H1 (cell line): ENCODE measurements around the gene RBM24. TPM values are rescaled to one million over a fixed set of nuclear protein-coding genes. Genes with fewer than 3 reads are reported as not detected.

Experiments used
- CTCF ChIA-PET: fragments of 300-600 bp; sonication (Branson Sonifier 250); formaldehyde crosslinking; loops from one replicate; lab custom pipeline; 2021; ENCODE audit not compliant: partially characterized antibody; lab: Charles Lee
- POLR2A ChIA-PET: fragments of 300-600 bp; sonication (Branson Sonifier 250); formaldehyde crosslinking; loops from one replicate; lab custom pipeline; 2021; ENCODE audit warnings: inconsistent platforms; ENCODE audit not compliant: partially characterized antibody; lab: Charles Lee
- DNase-seq, 2 experiments: peaks; one replicate each; pipeline versions ENCODE4 v3.0.0 to v3.0.0-alpha.2; 2010 to 2022; ENCODE audit warnings: low spot score in 2 of 2, low read depth in 1 of 2, mixed read lengths in 1 of 2
- FAIRE-seq: peaks from 2 replicates; lab custom pipeline; 2011; peaks lifted over from hg19 to GRCh38; lab: Jason Lieb, UNC
- H2AFZ ChIP-seq: 2 replicates; pipeline ENCODE4 v1.8.1; 2012; ENCODE audit warnings: low read length, inconsistent platforms
- H2AK5ac ChIP-seq: 2 replicates; pipeline ENCODE4 v1.6.1; 2013; ENCODE audit warnings: low read depth, low read length
- H2BK120ac ChIP-seq: replicated peaks from 2 replicates; pipeline ENCODE3; 2013; ENCODE audit warnings: low read depth, low read length, inconsistent platforms
- H2BK12ac ChIP-seq: 2 replicates; pipeline ENCODE4 v1.6.1; 2013; ENCODE audit warnings: low read depth, low read length
- H2BK15ac ChIP-seq: 2 replicates; pipeline ENCODE4 v1.6.1; 2013; ENCODE audit warnings: low read length
- H2BK20ac ChIP-seq: 2 replicates; pipeline ENCODE4 v1.6.1; 2013; ENCODE audit warnings: low read length
- H2BK5ac ChIP-seq: 2 replicates; pipeline ENCODE4 v1.6.1; 2013; ENCODE audit warnings: low read depth, low read length
- H3K14ac ChIP-seq: 2 replicates; pipeline ENCODE4 v1.6.1; 2013; ENCODE audit warnings: inconsistent platforms; ENCODE audit not compliant: insufficient read length
- H3K18ac ChIP-seq: 2 replicates; pipeline ENCODE4 v1.6.1; 2013; ENCODE audit warnings: low read length; ENCODE audit errors: extremely low read depth
- H3K23ac ChIP-seq: 2 replicates; pipeline ENCODE4 v1.6.1; 2013; ENCODE audit warnings: inconsistent platforms; ENCODE audit not compliant: insufficient read length
- H3K23me2 ChIP-seq: 2 replicates; pipeline ENCODE4 v1.6.1; 2013; ENCODE audit warnings: low read depth, low read length
- H3K27ac ChIP-seq: 2 replicates; pipeline ENCODE4 v1.6.1; 2011; ENCODE audit warnings: low read depth, low read length, inconsistent platforms
- H3K27me3 ChIP-seq, 4 experiments: replicated peaks in 1 of 4; 1 replicate in 1 of 4; 2 replicates in 3 of 4; pipeline versions ENCODE4 v1.6.1 to v1.8.1; 2011 to 2013; ENCODE audit warnings: low read length in 3 of 4, mild to moderate bottlenecking in 3 of 4, inconsistent platforms in 2 of 4, mixed read lengths in 2 of 4, moderate library complexity in 1 of 4; ENCODE audit not compliant: control insufficient read depth in 3 of 4, insufficient read depth in 3 of 4; ENCODE audit errors: extremely low read depth in 1 of 4
- H3K36me3 ChIP-seq, 4 experiments: 2 replicates each; pipeline versions ENCODE4 v1.6.1 to v1.8.1; 2011 to 2013; ENCODE audit warnings: mild to moderate bottlenecking in 4 of 4, low read length in 3 of 4, moderate library complexity in 2 of 4, control low read depth in 1 of 4, inconsistent platforms in 1 of 4; ENCODE audit not compliant: insufficient read depth in 4 of 4, control insufficient read depth in 2 of 4
- H3K4ac ChIP-seq: replicated peaks from 2 replicates; pipeline ENCODE3; 2013; ENCODE audit warnings: low read length, low read depth, mixed read lengths, inconsistent platforms; ENCODE audit not compliant: insufficient read length
- H3K4me1 ChIP-seq, 4 experiments: replicated peaks in 1 of 4; 1 replicate in 1 of 4; 2 replicates in 3 of 4; pipeline versions ENCODE4 v1.6.1 to v1.8.1; 2011 to 2013; ENCODE audit warnings: low read length in 3 of 4, inconsistent platforms in 2 of 4, mixed read lengths in 1 of 4; ENCODE audit not compliant: insufficient read depth in 4 of 4, control insufficient read depth in 3 of 4
- H3K4me2 ChIP-seq, 2 experiments: 2 replicates each; pipeline versions ENCODE4 v1.6.1 to v1.8.1; 2011 to 2013; ENCODE audit warnings: low read depth in 2 of 2, low read length in 2 of 2, control low read depth in 1 of 2, inconsistent platforms in 1 of 2, mild to moderate bottlenecking in 1 of 2; ENCODE audit not compliant: insufficient read depth in 1 of 2
- H3K4me3 ChIP-seq, 4 experiments: fragments of 200-600, 300-600 bp in 1 of 4; sonication (generic), shearing (Covaris generic), sonication (Bioruptor Twin) in 1 of 4; 2 replicates each; pipeline versions ENCODE4 v1.5.1 to v1.8.1; 2011 to 2016; ENCODE audit warnings: low read length in 4 of 4, low read depth in 3 of 4, control low read depth in 2 of 4, inconsistent platforms in 2 of 4, mild to moderate bottlenecking in 2 of 4, mixed read lengths in 1 of 4, moderate library complexity in 1 of 4; ENCODE audit not compliant: insufficient read depth in 2 of 4; ENCODE audit errors: extremely low read depth in 1 of 4
- H3K56ac ChIP-seq: replicated peaks from 2 replicates; pipeline ENCODE3; 2013; ENCODE audit warnings: low read depth, mild to moderate bottlenecking, mixed read lengths, low read length, inconsistent platforms; ENCODE audit not compliant: insufficient read length
- H3K79me1 ChIP-seq: 2 replicates; pipeline ENCODE4 v1.6.1; 2013; ENCODE audit warnings: low read depth, low read length, control low read depth
- H3K79me2 ChIP-seq, 2 experiments: 2 replicates each; pipeline versions ENCODE4 v1.6.1 to v1.8.1; 2012 to 2013; ENCODE audit warnings: low read length in 2 of 2, mild to moderate bottlenecking in 2 of 2, inconsistent platforms in 1 of 2; ENCODE audit not compliant: insufficient read depth in 2 of 2, control insufficient read depth in 1 of 2
- H3K9ac ChIP-seq, 4 experiments: replicated peaks in 1 of 4; 1 replicate in 1 of 4; 2 replicates in 3 of 4; pipeline versions ENCODE4 v1.6.1 to v1.8.1; 2011 to 2013; ENCODE audit warnings: low read depth in 3 of 4, low read length in 3 of 4, control low read depth in 2 of 4, mild to moderate bottlenecking in 2 of 4, moderate library complexity in 2 of 4, inconsistent platforms in 1 of 4; ENCODE audit errors: extremely low read depth in 1 of 4
- H3K9me3 ChIP-seq, 2 experiments: 2 replicates each; pipeline versions ENCODE4 v1.6.1 to v1.8.1; 2012 to 2013; ENCODE audit warnings: mild to moderate bottlenecking in 2 of 2, moderate library complexity in 2 of 2, control low read depth in 1 of 2, inconsistent platforms in 1 of 2, low read depth in 1 of 2, low read length in 1 of 2, mixed read lengths in 1 of 2; ENCODE audit not compliant: insufficient read depth in 2 of 2
- H4K20me1 ChIP-seq, 2 experiments: replicated peaks in 1 of 2; 2 replicates each; pipeline versions ENCODE3 to v1.8.1; 2011 to 2013; ENCODE audit warnings: inconsistent platforms in 2 of 2, low read length in 2 of 2, mild to moderate bottlenecking in 1 of 2; ENCODE audit not compliant: insufficient read depth in 2 of 2, control insufficient read depth in 1 of 2
- H4K5ac ChIP-seq: 2 replicates; pipeline ENCODE4 v1.6.1; 2013; ENCODE audit warnings: low read length, low read depth, mixed read lengths, inconsistent platforms; ENCODE audit not compliant: insufficient read length
- H4K8ac ChIP-seq: 2 replicates; pipeline ENCODE4 v1.8.0; 2013; ENCODE audit warnings: mild to moderate bottlenecking, moderate library complexity, low read length, inconsistent platforms; ENCODE audit not compliant: insufficient read depth; ENCODE audit errors: extremely low read depth
- H4K91ac ChIP-seq: replicated peaks from 2 replicates; pipeline ENCODE3; 2013; ENCODE audit warnings: low read length, mixed read lengths, inconsistent platforms; ENCODE audit not compliant: insufficient read length
- CBX8 ChIP-seq: fragments of 300-800, 300-1000 bp; sonication (generic); IDR thresholded peaks from 2 replicates; pipeline ENCODE4 v1.7.1; 2016; ENCODE audit warnings: low read depth, low read length, borderline replicate concordance
- KDM1A ChIP-seq: fragments of 200-600, 300-600 bp; sonication (generic); IDR thresholded peaks from 2 replicates; pipeline ENCODE4 v1.7.1; 2016; ENCODE audit warnings: mild to moderate bottlenecking, low read length, borderline replicate concordance
- POLR2AphosphoS5 ChIP-seq: IDR thresholded peaks from 2 replicates; pipeline ENCODE4 v1.6.1; 2011; ENCODE audit warnings: low read depth, low read length
- RXRA ChIP-seq: IDR thresholded peaks from 2 replicates; pipeline ENCODE4 v1.6.1; 2011; ENCODE audit warnings: low read depth, mild to moderate bottlenecking, low read length, moderate library complexity; ENCODE audit not compliant: insufficient read depth
- SP1 ChIP-seq: IDR thresholded peaks from 2 replicates; pipeline ENCODE4 v1.6.1; 2011; ENCODE audit warnings: low read depth, low read length
- YY1 ChIP-seq: IDR thresholded peaks from 2 replicates; pipeline ENCODE4 v1.6.1; 2011; ENCODE audit warnings: low read depth, mild to moderate bottlenecking, low read length
- WGBS, 2 experiments: shearing (Covaris generic) in 1 of 2; methylation state at CpG; one replicate each; pipeline versions ENCODE4 v1.1.6 to v1.1.7; 2013 to 2015; ENCODE audit warnings: low lambda C conversion rate in 2 of 2, mixed read lengths in 2 of 2, inconsistent platforms in 1 of 2, low coverage in 1 of 2, missing lambda C conversion rate in 1 of 2; ENCODE audit not compliant: insufficient replicate concordance in 2 of 2, insufficient coverage in 1 of 2, insufficient read length in 1 of 2; ENCODE audit errors: extremely low coverage in 1 of 2, missing lambda C conversion rate in 1 of 2; 5-methylcytosine and 5-hydroxymethylcytosine counted together
- polyA plus RNA-seq, 7 experiments: library from polyadenylated mRNA; depleted of rRNA in 3 of 7; stranded (reverse) in 5 of 7; unstranded in 2 of 7; fragments of >200 nt in 5 of 7; fragments of 200-250 nt in 2 of 7; gene quantifications; 1 replicate in 5 of 7; 2 replicates in 1 of 7; 4 replicates in 1 of 7; pipeline versions ENCODE4 v1.2.1 to v1.2.3, GENCODE V29; 2011 to 2013; ENCODE audit warnings: missing spikeins in 2 of 7, mixed read lengths in 2 of 7
- total RNA-seq: library from RNA; stranded (reverse); fragmentation: NEBNext Ultra II Directional; extraction: Animal tissue kit (Norgen Biotek cat#: 25700); gene quantifications from 2 replicates; pipeline ENCODE4 v1.2.1, GENCODE V29; 2021

The RBM24 gene
- total and polyA plus RNA-seq, 2 of the 8 experiments (the other 6 are each of a cell fraction or from before 2014, with no cell fraction given): 0.52 to 2.6 TPM

GRCh38 chr6:17336425-17336824, 55.3 kb downstream of the RBM24 start:
- Histone ChIP-seq H3K56ac (no peak overlapping the region), H3K4me3 (no peak overlapping the region), H3K4me2 (no peak overlapping the region), H3K9me3 (peaks cover 0 to 2% of the 10 kb centered on the region in 2 experiments; a peak in 3 of 4 replicates), H3K4me1 (no peaks in the 10 kb centered on the region), H3K23ac (no peak overlapping the region), H2BK15ac (no peak overlapping the region), H3K23me2 (no peaks in the 10 kb centered on the region), H4K20me1 (no peaks in the 10 kb centered on the region), H4K91ac (no peak overlapping the region), H2BK120ac (no peak overlapping the region), H3K14ac (no peak overlapping the region), H4K8ac (no peak overlapping the region), H3K36me3 (no peaks in the 10 kb centered on the region), H2BK5ac (no peak overlapping the region), H2BK12ac (no peak overlapping the region), H3K27ac (no peak overlapping the region), H3K27me3 (no peaks in the 10 kb centered on the region), H4K5ac (no peak overlapping the region), H2BK20ac (no peak overlapping the region), H3K79me1 (no peaks in the 10 kb centered on the region), H3K4ac (no peak overlapping the region), H2AK5ac (no peak overlapping the region), H3K18ac (no peak overlapping the region), H2AFZ (no peak overlapping the region), H3K9ac (no peak overlapping the region), H3K79me2 (no peaks in the 10 kb centered on the region)
- FAIRE-seq: no peak
- CTCF ChIA-PET: interaction anchor here (2.3 kb wide), 1 partner anchor 168 kb away, joined by 6 read pairs; no protein-coding TSS in a partner anchor
- TF ChIP-seq YY1 (no peak), KDM1A (no peak), CBX8 (no peak), SP1 (no peak), RXRA (no peak), POLR2AphosphoS5 (no peak)
- no peak for DNase-seq
- POLR2A ChIA-PET: no interaction called here
- WGBS, 2 experiments: 93% methylated on average over 2 of the region's 2 CpGs; no CpG with 5 or more reads in 1 of the 2 experiments
